HepG2 (cell line): ENCODE measurements around the gene ACBD6. TPM values are rescaled to one million over a fixed set of nuclear protein-coding genes. Genes with fewer than 3 reads are reported as not detected.

ENCODE experiments used
- ATAC-seq: fragments of 200-7000 bp; cut with Tn5 transposase; 3 replicates; pipeline ENCODE4 v1.9.1; 2020; ENCODE audit warnings: mild to moderate bottlenecking, moderate library complexity
- BruUV-seq: library from RNA; stranded (reverse); fragments of 400-500 nt; replicated peaks from 2 replicates; lab custom pipeline; 2021; lab: Mats Ljungman, UMichigan
- CTCF ChIA-PET: fragments of 300-600 bp; formaldehyde crosslinking; extraction: SDS; loops from one replicate; lab custom pipeline; 2021; ENCODE audit warnings: low total read pairs, inconsistent platforms, low intra/inter-chr PET ratio; lab: Yijun Ruan, JAX
- POLR2A ChIA-PET: fragments of 350-600 bp; sonication (Branson Sonifier 250); formaldehyde crosslinking; loops from one replicate; lab custom pipeline; 2020; ENCODE audit warnings: antibody characterized with exemption, inconsistent platforms; lab: Yijun Ruan, JAX
- DNase-seq: peaks from one replicate; pipeline ENCODE4 v3.0.0-alpha.2; 2015; ENCODE audit warnings: low spot score
- FAIRE-seq: peaks from 3 replicates; lab custom pipeline; 2011; peaks lifted over from hg19 to GRCh38; lab: Jason Lieb, UNC
- H2AFZ ChIP-seq: one replicate; pipeline ENCODE4 v1.6.1; 2011; ENCODE audit warnings: low read length, inconsistent platforms
- H3K27ac ChIP-seq: fragments of 300-600 bp; 3 replicates; pipeline ENCODE4 v1.8.0; 2011; ENCODE audit warnings: mixed run types, mild to moderate bottlenecking, mixed read lengths, low read length, inconsistent platforms; ENCODE audit not compliant: insufficient read depth; ENCODE audit errors: extremely low read length
- H3K27me3 ChIP-seq, 2 experiments: fragments of 200-600 bp in 1 of 2; 2 replicates in 1 of 2; 3 replicates in 1 of 2; pipeline versions ENCODE4 v1.6.0 to v1.8.0; 2011; ENCODE audit warnings: low read length in 2 of 2, mild to moderate bottlenecking in 2 of 2, moderate library complexity in 2 of 2, inconsistent platforms in 1 of 2; ENCODE audit not compliant: insufficient read depth in 2 of 2, control insufficient read depth in 1 of 2
- H3K36me3 ChIP-seq, 2 experiments: fragments of 200-600 bp in 1 of 2; replicated peaks in 1 of 2; 2 replicates in 1 of 2; 3 replicates in 1 of 2; pipeline versions ENCODE4 v1.5.1 to v1.8.0; 2011; ENCODE audit warnings: low read length in 2 of 2, inconsistent platforms in 1 of 2; ENCODE audit not compliant: insufficient read depth in 2 of 2, control insufficient read depth in 1 of 2
- H3K4me1 ChIP-seq: 2 replicates; pipeline ENCODE4 v1.5.1; 2012; ENCODE audit warnings: low read length, inconsistent platforms; ENCODE audit not compliant: insufficient read depth
- H3K4me2 ChIP-seq: 2 replicates; pipeline ENCODE4 v1.6.0; 2011; ENCODE audit warnings: low read depth, low read length, inconsistent platforms
- H3K4me3 ChIP-seq, 3 experiments: fragments of 200-600 bp in 1 of 3; sonication (generic), shearing (Covaris generic) in 1 of 3; replicated peaks in 1 of 3; 2 replicates each; pipeline ENCODE4 v1.5.1; 2011 to 2016; ENCODE audit warnings: low read length in 3 of 3, inconsistent platforms in 2 of 3, low read depth in 2 of 3, mild to moderate bottlenecking in 2 of 3, control low read depth in 1 of 3, mixed read lengths in 1 of 3; ENCODE audit not compliant: insufficient read depth in 1 of 3
- H3K79me2 ChIP-seq: one replicate; pipeline ENCODE4 v1.6.1; 2011; ENCODE audit warnings: low read length, inconsistent platforms; ENCODE audit not compliant: insufficient read depth
- H3K9ac ChIP-seq: 2 replicates; pipeline ENCODE4 v1.6.0; 2011; ENCODE audit warnings: mild to moderate bottlenecking, low read depth, low read length, inconsistent platforms; ENCODE audit not compliant: insufficient read depth
- H3K9me3 ChIP-seq: 2 replicates; pipeline ENCODE4 v1.5.1; 2012; ENCODE audit warnings: mild to moderate bottlenecking, low read length
- H4K20me1 ChIP-seq: 2 replicates; pipeline ENCODE4 v1.6.0; 2011; ENCODE audit warnings: inconsistent platforms, mild to moderate bottlenecking, low read length, moderate library complexity; ENCODE audit not compliant: insufficient read depth
- DR1 ChIP-seq: sonication (generic); formaldehyde crosslinking; IDR thresholded peaks from 2 replicates; pipeline ENCODE4 v1.8.0; 2021; ENCODE audit warnings: mild to moderate bottlenecking, missing genetic modification reagents, inconsistent platforms
- MAFF ChIP-seq: IDR thresholded peaks from 2 replicates; pipeline ENCODE4 v1.6.1; 2011; ENCODE audit warnings: low read depth, low read length, improper control_type of control experiment
- MAFK ChIP-seq, 2 experiments: IDR thresholded peaks in 1 of 2; conservative IDR thresholded peaks in 1 of 2; 2 replicates each; pipeline ENCODE4 v1.6.1; 2011; ENCODE audit warnings: improper control_type of control experiment in 2 of 2, low read length in 2 of 2
- PHB2 ChIP-seq: fragments of 450-650 bp; IDR thresholded peaks from 2 replicates; pipeline ENCODE4 v1.6.1; 2018; ENCODE audit not compliant: partially characterized antibody
- RCOR2 ChIP-seq: IDR thresholded peaks from 2 replicates; pipeline ENCODE4 v1.6.1; 2016; ENCODE audit warnings: missing biosample characterization, missing genetic modification reagents
- TARDBP ChIP-seq: sonication (generic); formaldehyde crosslinking; IDR thresholded peaks from 2 replicates; pipeline ENCODE4 v1.8.0; 2022; ENCODE audit warnings: mild to moderate bottlenecking, missing genetic modification reagents
- ZIK1 ChIP-seq: sonication (generic); formaldehyde crosslinking; IDR thresholded peaks from 2 replicates; pipeline ENCODE4 v1.5.0; 2020; ENCODE audit warnings: mild to moderate bottlenecking, low read depth, missing genetic modification reagents, borderline replicate concordance
- ZNF317 ChIP-seq: sonication (generic); formaldehyde crosslinking; IDR thresholded peaks from 2 replicates; pipeline ENCODE4 v1.5.0; 2020; ENCODE audit warnings: mild to moderate bottlenecking, missing genetic modification reagents
- ZSCAN12 ChIP-seq: sonication (generic); formaldehyde crosslinking; IDR thresholded peaks from 2 replicates; pipeline ENCODE4 v1.9.0; 2021; ENCODE audit warnings: mild to moderate bottlenecking, missing genetic modification reagents
- WGBS: methylation state at CpG from one replicate; pipeline ENCODE4 v1.1.6; 2017; ENCODE audit warnings: low lambda C conversion rate; 5-methylcytosine and 5-hydroxymethylcytosine counted together
- in situ Hi-C: cut with HindIII; loops from 2 replicates; pipeline ENCODE4 v1.10.0; 2017; ENCODE audit warnings: low pct_unique_long_range_greater_than_20kb; ENCODE audit not compliant: extremely low pct_ligation_motif_present
- intact Hi-C: fragments of 100-400 bp; cut with micrococcal nuclease; formaldehyde crosslinking; loops from one replicate; pipeline ENCODE4 v1.10.0; 2022; ENCODE audit not compliant: unreplicated experiment
- polyA plus RNA-seq, 8 experiments: library from polyadenylated mRNA; depleted of rRNA in 3 of 8; stranded (reverse) in 7 of 8; unstranded in 1 of 8; fragments of >200 nt; fragmentation: Illumina TruSeq in 4 of 8; extraction: Trizol in 4 of 8; gene quantifications; 2 replicates each; pipeline versions ENCODE4 v1.2.1 to v1.2.3, GENCODE V29; 2011 to 2016; ENCODE audit warnings: low read depth in 4 of 8, missing spikeins in 1 of 8, mixed read lengths in 1 of 8; ENCODE audit not compliant: insufficient read depth in 1 of 8
- total RNA-seq, 5 experiments: library from RNA; depleted of rRNA; stranded (reverse); fragments of >200 nt; fragmentation: Illumina TruSeq; extraction: Trizol; gene quantifications; 2 replicates each; pipeline ENCODE4 v1.2.3, GENCODE V29; 2016; ENCODE audit warnings: low read depth in 1 of 5
- TF ChIP-seq, protein P1 (sequence below): sonication (generic); formaldehyde crosslinking; IDR thresholded peaks from 2 replicates; pipeline ENCODE4 v1.4.0; 2020; ENCODE audit warnings: missing genetic modification reagents, borderline replicate concordance
- TF ChIP-seq, protein P2 (sequence below): sonication (generic); formaldehyde crosslinking; IDR thresholded peaks from 2 replicates; pipeline ENCODE4 v1.4.0; 2020; ENCODE audit warnings: missing genetic modification reagents, borderline replicate concordance

ACBD6 gene
- total and polyA plus RNA-seq, 2 of the 13 experiments (the other 11 are each of a cell fraction or from before 2014, with no cell fraction given) = 33.5 to 47.2 TPM

DNA sequence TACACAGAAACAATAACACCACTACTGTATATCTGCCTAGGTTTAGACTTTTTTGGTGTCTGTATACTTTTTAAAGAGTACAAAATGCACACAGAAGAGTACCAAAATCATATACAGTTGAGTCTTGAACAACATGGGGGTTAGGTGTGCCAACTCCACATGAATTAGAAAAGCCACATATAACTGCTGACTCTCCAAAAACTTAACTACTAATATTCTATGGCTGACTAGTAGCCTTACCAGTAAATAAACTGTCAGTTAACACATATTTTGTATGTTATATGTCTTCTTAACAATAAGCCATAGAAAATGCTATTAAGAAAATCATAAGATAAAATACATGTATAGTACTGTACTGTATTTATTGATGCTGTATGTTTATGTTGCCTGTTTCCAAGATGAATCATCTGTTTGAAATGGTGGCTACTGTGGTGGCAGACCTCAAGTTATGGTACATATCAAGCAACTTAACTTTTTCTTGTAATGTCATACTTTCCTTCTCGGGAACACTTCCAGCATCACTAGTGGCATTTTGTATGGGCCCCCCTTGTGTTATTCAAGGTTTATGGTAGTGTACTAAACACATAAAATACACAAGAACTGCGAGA, 201.1 kb downstream of the ACBD6 start:
- no peak overlapping the region for H3K9ac ChIP-seq
- ATAC-seq = no peak
- no TSS peak for BruUV-seq
- POLR2A ChIA-PET = no interaction called here
- no peaks in the 10 kb centered on the region for H3K79me2 ChIP-seq
- in situ Hi-C loops = no loop called here
- no peak overlapping the region for H3K4me3 ChIP-seq
- no peak overlapping the region for H3K4me2 ChIP-seq
- no peaks in the 10 kb centered on the region for H3K9me3 ChIP-seq
- no peaks in the 10 kb centered on the region for H4K20me1 ChIP-seq
- H3K4me1 ChIP-seq = no peaks in the 10 kb centered on the region
- H3K27ac ChIP-seq = no peak overlapping the region
- no peak overlapping the region for H2AFZ ChIP-seq
- WGBS = 97% methylated on average over 2 of the region's 2 CpGs
- TF ChIP-seq, protein P1, sequence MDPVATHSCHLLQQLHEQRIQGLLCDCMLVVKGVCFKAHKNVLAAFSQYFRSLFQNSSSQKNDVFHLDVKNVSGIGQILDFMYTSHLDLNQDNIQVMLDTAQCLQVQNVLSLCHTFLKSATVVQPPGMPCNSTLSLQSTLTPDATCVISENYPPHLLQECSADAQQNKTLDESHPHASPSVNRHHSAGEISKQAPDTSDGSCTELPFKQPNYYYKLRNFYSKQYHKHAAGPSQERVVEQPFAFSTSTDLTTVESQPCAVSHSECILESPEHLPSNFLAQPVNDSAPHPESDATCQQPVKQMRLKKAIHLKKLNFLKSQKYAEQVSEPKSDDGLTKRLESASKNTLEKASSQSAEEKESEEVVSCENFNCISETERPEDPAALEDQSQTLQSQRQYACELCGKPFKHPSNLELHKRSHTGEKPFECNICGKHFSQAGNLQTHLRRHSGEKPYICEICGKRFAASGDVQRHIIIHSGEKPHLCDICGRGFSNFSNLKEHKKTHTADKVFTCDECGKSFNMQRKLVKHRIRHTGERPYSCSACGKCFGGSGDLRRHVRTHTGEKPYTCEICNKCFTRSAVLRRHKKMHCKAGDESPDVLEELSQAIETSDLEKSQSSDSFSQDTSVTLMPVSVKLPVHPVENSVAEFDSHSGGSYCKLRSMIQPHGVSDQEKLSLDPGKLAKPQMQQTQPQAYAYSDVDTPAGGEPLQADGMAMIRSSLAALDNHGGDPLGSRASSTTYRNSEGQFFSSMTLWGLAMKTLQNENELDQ = no peak
- TF ChIP-seq MAFK (conservative IDR thresholded peaks at IDR 0.05 in 1 of 2, IDR thresholded peaks at IDR 0.05 in 1 of 2; ENCODE audit: low read length in 2 of 2) (peak; percentile 2 to 38; a peak in 1 of 4 replicates), MAFF (0 out of 2 replicates have a peak, but pooled peaks have one; percentile 12)
- TF ChIP-seq, all 625 proteins: peak for 2
- no peak for DNase-seq
- CTCF ChIA-PET = no interaction called here
- H3K27me3 ChIP-seq = no peaks in the 10 kb centered on the region
- FAIRE-seq = no peak
- no peaks in the 10 kb centered on the region for H3K36me3 ChIP-seq
- intact Hi-C loops = no loop called here

DNA sequence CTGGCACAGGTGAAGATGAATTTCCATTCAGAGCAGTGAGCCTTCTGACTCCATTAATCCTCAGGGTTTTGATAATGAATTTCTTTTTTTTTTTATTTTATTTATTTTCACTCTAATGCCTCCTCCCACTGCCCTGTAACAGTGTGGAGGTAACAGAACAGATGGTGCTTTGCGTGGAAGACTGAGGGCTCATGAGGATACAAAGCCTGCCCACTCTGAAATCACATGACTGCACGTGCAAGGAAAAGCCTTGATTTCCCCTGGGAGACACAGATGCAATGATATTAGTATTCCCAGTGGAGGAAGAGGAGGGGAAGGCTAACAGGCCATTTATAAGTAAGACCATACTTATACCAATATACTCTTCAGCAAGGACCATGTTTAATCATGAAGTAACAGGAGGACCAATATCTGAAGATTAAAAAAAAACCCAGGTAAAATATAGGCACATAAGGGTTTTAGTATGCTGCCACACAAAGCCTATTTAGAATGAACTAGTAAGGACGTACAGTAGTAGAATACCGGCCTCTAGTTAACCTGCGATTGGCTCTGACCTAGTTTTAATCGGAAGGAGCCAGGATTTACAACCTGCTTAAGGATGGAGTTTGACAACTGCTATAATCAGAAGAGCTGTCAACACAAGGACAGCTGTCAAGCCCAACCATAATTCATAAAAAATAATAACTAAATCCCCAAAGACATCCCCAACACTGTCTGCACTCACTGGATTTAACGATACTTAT, 202.7 kb downstream of the ACBD6 start:
- H3K36me3 ChIP-seq = peaks cover 0 to 1% of the 10 kb centered on the region in 2 experiments; a peak in 1 of 5 replicates
- no peak for ATAC-seq
- POLR2A ChIA-PET = no interaction called here
- no peak for TF ChIP-seq TARDBP (CRISPR knock-in tag)
- no peak for TF ChIP-seq DR1
- no peak for TF ChIP-seq ZSCAN12 (CRISPR knock-in tag)
- TF ChIP-seq, protein P2, sequence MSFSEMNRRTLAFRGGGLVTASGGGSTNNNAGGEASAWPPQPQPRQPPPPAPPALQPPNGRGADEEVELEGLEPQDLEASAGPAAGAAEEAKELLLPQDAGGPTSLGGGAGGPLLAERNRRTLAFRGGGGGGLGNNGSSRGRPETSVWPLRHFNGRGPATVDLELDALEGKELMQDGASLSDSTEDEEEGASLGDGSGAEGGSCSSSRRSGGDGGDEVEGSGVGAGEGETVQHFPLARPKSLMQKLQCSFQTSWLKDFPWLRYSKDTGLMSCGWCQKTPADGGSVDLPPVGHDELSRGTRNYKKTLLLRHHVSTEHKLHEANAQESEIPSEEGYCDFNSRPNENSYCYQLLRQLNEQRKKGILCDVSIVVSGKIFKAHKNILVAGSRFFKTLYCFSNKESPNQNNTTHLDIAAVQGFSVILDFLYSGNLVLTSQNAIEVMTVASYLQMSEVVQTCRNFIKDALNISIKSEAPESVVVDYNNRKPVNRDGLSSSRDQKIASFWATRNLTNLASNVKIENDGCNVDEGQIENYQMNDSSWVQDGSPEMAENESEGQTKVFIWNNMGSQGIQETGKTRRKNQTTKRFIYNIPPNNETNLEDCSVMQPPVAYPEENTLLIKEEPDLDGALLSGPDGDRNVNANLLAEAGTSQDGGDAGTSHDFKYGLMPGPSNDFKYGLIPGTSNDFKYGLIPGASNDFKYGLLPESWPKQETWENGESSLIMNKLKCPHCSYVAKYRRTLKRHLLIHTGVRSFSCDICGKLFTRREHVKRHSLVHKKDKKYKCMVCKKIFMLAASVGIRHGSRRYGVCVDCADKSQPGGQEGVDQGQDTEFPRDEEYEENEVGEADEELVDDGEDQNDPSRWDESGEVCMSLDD (CRISPR knock-in tag) = no peak
- TF ChIP-seq RCOR2 (CRISPR knock-in tag) = no peak
- no peak for TF ChIP-seq ZNF317 (CRISPR knock-in tag)
- no peak for TF ChIP-seq ZIK1
- TF ChIP-seq PHB2 = no peak

More for the DNA sequence above, 202.7 kb downstream of the ACBD6 start:
- Histone ChIP-seq H3K4me2 (no peak overlapping the region), H2AFZ (no peak overlapping the region), H3K79me2 (no peaks in the 10 kb centered on the region), H3K4me1 (no peaks in the 10 kb centered on the region), H4K20me1 (no peaks in the 10 kb centered on the region), H3K9me3 (no peaks in the 10 kb centered on the region), H3K9ac (no peak overlapping the region), H3K27me3 (no peaks in the 10 kb centered on the region), H3K27ac (no peak overlapping the region), H3K4me3 (no peak overlapping the region)
- 95% methylated on average over 7 of the region's 7 CpGs for WGBS
- CTCF ChIA-PET = no interaction called here
- FAIRE-seq = no peak
- BruUV-seq = no TSS peak
- no peak for DNase-seq
- intact Hi-C loops (no loop called here), in situ Hi-C loops (no loop called here)
